Hepatocyte (in vitro differentiated cells): ENCODE data around the gene KRT81. TPM values are rescaled to one million over a fixed set of nuclear protein-coding genes. Genes with fewer than 3 reads are reported as not detected.

Experiments used
- DNase-seq: peaks from one replicate; pipeline ENCODE4 v3.0.0-alpha.2; 2016; ENCODE audit warnings: low spot score
- H2AFZ ChIP-seq: fragments of 200-600 bp; sonication (generic); 2 replicates; pipeline ENCODE4 v1.6.0; 2016; ENCODE audit warnings: antibody characterized with exemption, mild to moderate bottlenecking
- H3K27ac ChIP-seq: fragments of 200-600 bp; sonication (generic); 2 replicates; pipeline ENCODE4 v1.5.1; 2016; ENCODE audit warnings: mild to moderate bottlenecking
- H3K27me3 ChIP-seq: fragments of 200-600 bp; sonication (generic); 2 replicates; pipeline ENCODE4 v1.6.1; 2016
- H3K36me3 ChIP-seq: fragments of 200-600 bp; sonication (generic); replicated peaks from 2 replicates; pipeline ENCODE4 v1.5.1; 2016; ENCODE audit warnings: low read depth; ENCODE audit not compliant: insufficient read depth
- H3K4me1 ChIP-seq: fragments of 200-600 bp; sonication (generic); 2 replicates; pipeline ENCODE4 v1.5.1; 2016; ENCODE audit warnings: mild to moderate bottlenecking, moderate library complexity; ENCODE audit not compliant: insufficient read depth
- H3K4me2 ChIP-seq: fragments of 200-600 bp; sonication (generic); 2 replicates; pipeline ENCODE4 v1.6.0; 2016
- H3K4me3 ChIP-seq: fragments of 200-600 bp; sonication (generic); 2 replicates; pipeline ENCODE4 v1.5.1; 2016; ENCODE audit warnings: mild to moderate bottlenecking
- H3K79me2 ChIP-seq: fragments of 200-600 bp; sonication (generic); 2 replicates; pipeline ENCODE4 v1.6.0; 2017; ENCODE audit warnings: mild to moderate bottlenecking
- H3K9me2 ChIP-seq: fragments of 200-600 bp; sonication (generic); replicated peaks from 2 replicates; pipeline ENCODE4 v1.6.0; 2017; ENCODE audit warnings: mild to moderate bottlenecking; ENCODE audit not compliant: insufficient read depth
- H3K9me3 ChIP-seq: fragments of 200-600 bp; sonication (generic); 2 replicates; pipeline ENCODE4 v1.5.1; 2016; ENCODE audit warnings: low read depth, mild to moderate bottlenecking
- H4K20me1 ChIP-seq: fragments of 200-600 bp; sonication (generic); 2 replicates; pipeline ENCODE4 v1.6.0; 2016; ENCODE audit warnings: mild to moderate bottlenecking; ENCODE audit not compliant: insufficient read depth, poor library complexity, severe bottlenecking
- EZH2 ChIP-seq: fragments of 200-600 bp; sonication (generic); IDR thresholded peaks from 2 replicates; pipeline ENCODE4 v1.6.1; 2016; ENCODE audit warnings: antibody characterized with exemption, mild to moderate bottlenecking, borderline replicate concordance
- EZH2phosphoT487 ChIP-seq: fragments of 200-600 bp; sonication (generic); IDR thresholded peaks from one replicate; pipeline ENCODE4 v1.6.1; 2018; ENCODE audit warnings: antibody characterized with exemption, mild to moderate bottlenecking, low read depth, moderate library complexity; ENCODE audit not compliant: unreplicated experiment, severe bottlenecking
- WGBS: methylation state at CpG from one replicate; pipeline ENCODE4 v1.1.6; 2016; ENCODE audit warnings: low lambda C conversion rate; ENCODE audit errors: missing lambda C conversion rate; 5-methylcytosine and 5-hydroxymethylcytosine counted together
- polyA plus RNA-seq: library from polyadenylated mRNA; unstranded; fragments of >200 nt; fragmentation: Nextera tagmentation; extraction: Ambion mirVana; gene quantifications from 2 replicates; pipeline ENCODE4 v1.2.1, GENCODE V29; 2016
- total RNA-seq: library from RNA; depleted of rRNA; stranded (reverse); fragments of >200 nt; gene quantifications from 2 replicates; pipeline ENCODE4 v1.2.3, GENCODE V29; 2014
- TF ChIP-seq, protein P1 (sequence below): fragments of 200-600 bp; sonication (generic); IDR thresholded peaks from 2 replicates; pipeline ENCODE4 v1.5.1; 2016; ENCODE audit warnings: antibody characterized with exemption, mild to moderate bottlenecking; ENCODE audit not compliant: poor library complexity

Gene KRT81
- total and polyA plus RNA-seq, 2 experiments from 2014 or later: not detected

- no peak for TF ChIP-seq EZH2phosphoT487
- TF ChIP-seq, protein P1, sequence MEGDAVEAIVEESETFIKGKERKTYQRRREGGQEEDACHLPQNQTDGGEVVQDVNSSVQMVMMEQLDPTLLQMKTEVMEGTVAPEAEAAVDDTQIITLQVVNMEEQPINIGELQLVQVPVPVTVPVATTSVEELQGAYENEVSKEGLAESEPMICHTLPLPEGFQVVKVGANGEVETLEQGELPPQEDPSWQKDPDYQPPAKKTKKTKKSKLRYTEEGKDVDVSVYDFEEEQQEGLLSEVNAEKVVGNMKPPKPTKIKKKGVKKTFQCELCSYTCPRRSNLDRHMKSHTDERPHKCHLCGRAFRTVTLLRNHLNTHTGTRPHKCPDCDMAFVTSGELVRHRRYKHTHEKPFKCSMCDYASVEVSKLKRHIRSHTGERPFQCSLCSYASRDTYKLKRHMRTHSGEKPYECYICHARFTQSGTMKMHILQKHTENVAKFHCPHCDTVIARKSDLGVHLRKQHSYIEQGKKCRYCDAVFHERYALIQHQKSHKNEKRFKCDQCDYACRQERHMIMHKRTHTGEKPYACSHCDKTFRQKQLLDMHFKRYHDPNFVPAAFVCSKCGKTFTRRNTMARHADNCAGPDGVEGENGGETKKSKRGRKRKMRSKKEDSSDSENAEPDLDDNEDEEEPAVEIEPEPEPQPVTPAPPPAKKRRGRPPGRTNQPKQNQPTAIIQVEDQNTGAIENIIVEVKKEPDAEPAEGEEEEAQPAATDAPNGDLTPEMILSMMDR: no peak
- TF ChIP-seq EZH2: no peak
- 95% methylated on average over 3 of the region's 3 CpGs for WGBS
- no peak overlapping the region for H3K4me2 ChIP-seq
- no peaks in the 10 kb centered on the region for H3K9me2 ChIP-seq
- no peak overlapping the region for H3K4me3 ChIP-seq
- H2AFZ ChIP-seq: no peak overlapping the region
- H3K4me1 ChIP-seq: no peaks in the 10 kb centered on the region
- H4K20me1 ChIP-seq: no peaks in the 10 kb centered on the region
- H3K27me3 ChIP-seq: no peaks in the 10 kb centered on the region
- H3K9me3 ChIP-seq: no peaks in the 10 kb centered on the region
- H3K36me3 ChIP-seq: no peaks in the 10 kb centered on the region
- no peak for DNase-seq
- no peaks in the 10 kb centered on the region for H3K79me2 ChIP-seq
- H3K27ac ChIP-seq: no peak overlapping the region
Measured at GRCh38 chr12:52331833-52332232, 40.5 kb upstream of the KRT81 start.

DNA sequence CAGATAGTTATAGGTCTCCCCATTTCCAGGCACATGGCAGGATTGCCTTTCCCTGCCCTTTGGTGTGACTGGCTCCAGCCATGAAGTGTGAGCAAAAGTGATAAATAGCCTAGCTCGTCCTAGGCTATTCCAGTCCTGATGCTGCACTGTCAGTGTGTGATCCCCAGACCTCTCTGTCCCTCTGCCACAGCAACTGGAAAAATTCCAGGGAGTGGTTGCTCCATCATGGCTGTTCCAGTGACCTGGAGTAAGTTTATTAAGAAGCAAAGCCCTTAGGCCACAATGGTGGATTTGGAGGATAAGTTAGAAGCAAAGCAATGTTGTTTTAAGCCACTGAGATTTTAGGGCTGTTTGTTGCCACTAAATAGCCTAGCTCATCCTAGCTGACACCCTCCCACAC, 39.7 kb upstream of the KRT81 start:
- no peak overlapping the region for H2AFZ ChIP-seq
- H3K9me2 ChIP-seq: no peaks in the 10 kb centered on the region
- H4K20me1 ChIP-seq: no peaks in the 10 kb centered on the region
- H3K4me3 ChIP-seq: no peak overlapping the region
- no peak overlapping the region for H3K4me2 ChIP-seq
- no peaks in the 10 kb centered on the region for H3K4me1 ChIP-seq
- no peaks in the 10 kb centered on the region for H3K9me3 ChIP-seq
- DNase-seq: no peak
- no peaks in the 10 kb centered on the region for H3K79me2 ChIP-seq
- TF ChIP-seq EZH2phosphoT487: no peak
- no peak for TF ChIP-seq EZH2
- TF ChIP-seq, protein P1: no peak
- WGBS: 0% methylated on average over 1 of the region's 1 CpG
- H3K27ac ChIP-seq: no peak overlapping the region
- no peaks in the 10 kb centered on the region for H3K27me3 ChIP-seq
- no peaks in the 10 kb centered on the region for H3K36me3 ChIP-seq

DNA sequence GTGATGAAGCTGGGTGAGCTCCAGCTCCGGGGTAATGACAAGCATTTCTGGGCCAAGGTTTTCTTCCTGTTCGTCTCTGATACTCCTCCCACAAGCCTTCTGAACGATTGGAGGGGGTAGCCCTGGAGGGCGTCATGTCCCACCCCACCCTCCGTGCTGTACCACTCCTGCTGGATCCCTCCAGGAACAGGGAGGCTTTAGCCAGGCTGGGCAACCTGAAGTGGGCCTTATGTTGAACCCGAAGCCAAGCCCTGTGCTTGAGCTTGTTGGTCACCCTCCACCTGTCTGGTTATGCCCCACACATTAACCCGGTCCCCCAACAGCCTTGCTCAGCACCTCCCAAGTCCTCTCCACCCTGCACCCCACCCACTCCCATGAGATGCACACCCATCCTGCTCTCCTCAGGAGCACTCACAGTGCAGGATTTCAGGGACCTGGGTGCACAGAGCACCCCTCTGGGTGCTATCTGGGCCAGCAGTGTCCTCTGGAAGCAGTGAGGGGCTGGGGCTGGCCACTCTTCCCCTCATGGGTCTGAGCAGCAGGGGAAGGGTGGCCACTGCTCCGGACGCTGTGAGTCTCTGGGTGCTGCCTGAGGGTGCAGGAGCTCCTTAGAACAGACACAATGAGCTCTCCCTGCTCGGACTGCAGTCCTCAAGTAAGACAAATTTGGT, 36.6 kb upstream of the KRT81 start:
- H3K4me3 ChIP-seq: no peak overlapping the region
- H4K20me1 ChIP-seq: no peaks in the 10 kb centered on the region
- TF ChIP-seq EZH2phosphoT487: no peak
- no peak for TF ChIP-seq EZH2
- TF ChIP-seq, protein P1: no peak
- no peak for DNase-seq
- H3K79me2 ChIP-seq: no peaks in the 10 kb centered on the region
- H3K27me3 ChIP-seq: peaks cover 1% of the 10 kb centered on the region
- H3K27ac ChIP-seq: no peak overlapping the region
- 80% methylated on average over 10 of the region's 10 CpGs for WGBS
- no peak overlapping the region for H3K4me2 ChIP-seq
- H2AFZ ChIP-seq: no peak overlapping the region
- no peaks in the 10 kb centered on the region for H3K36me3 ChIP-seq
- H3K9me2 ChIP-seq: no peaks in the 10 kb centered on the region
- H3K4me1 ChIP-seq: no peaks in the 10 kb centered on the region
- H3K9me3 ChIP-seq: no peaks in the 10 kb centered on the region
